Karpas-422 (cell line): ENCODE data around the gene ENPP3. TPM values are rescaled to one million over a fixed set of nuclear protein-coding genes. Genes with fewer than 3 reads are reported as not detected.
A peak's percentile ranks its signal among the peaks of the same experiment; 100 is the strongest.

Experiments used
- DNase-seq: peaks from one replicate; pipeline ENCODE4 v3.0.0-alpha.2; 2015
- H2AFZ ChIP-seq: fragments of 200-600 bp; sonication (generic); 2 replicates; pipeline ENCODE4 v1.6.1; 2014; ENCODE audit warnings: antibody characterized with exemption, low read length, mixed read lengths
- H3K27ac ChIP-seq: fragments of 200-600 bp; sonication (generic); 2 replicates; pipeline ENCODE4 v1.5.1; 2014; ENCODE audit warnings: mild to moderate bottlenecking, low read length, moderate library complexity
- H3K27me3 ChIP-seq: fragments of 200-600 bp; sonication (generic); 2 replicates; pipeline ENCODE4 v1.6.1; 2014; ENCODE audit warnings: low read length, mixed read lengths
- H3K36me3 ChIP-seq: fragments of 200-600 bp; sonication (generic); 2 replicates; pipeline ENCODE4 v1.6.1; 2014; ENCODE audit warnings: low read length, mixed read lengths; ENCODE audit not compliant: insufficient read depth
- H3K4me1 ChIP-seq: fragments of 200-600 bp; sonication (generic); 2 replicates; pipeline ENCODE4 v1.6.1; 2014; ENCODE audit warnings: mild to moderate bottlenecking, low read length, mixed read lengths
- H3K4me2 ChIP-seq: fragments of 200-600 bp; sonication (generic); 2 replicates; pipeline ENCODE4 v1.6.1; 2014; ENCODE audit warnings: low read length, low read depth, mild to moderate bottlenecking; ENCODE audit not compliant: poor library complexity, severe bottlenecking
- H3K4me3 ChIP-seq: fragments of 200-600 bp; sonication (generic); 2 replicates; pipeline ENCODE4 v1.5.1; 2014; ENCODE audit warnings: mild to moderate bottlenecking, antibody characterized with exemption, low read length, mixed read lengths
- H3K79me2 ChIP-seq: fragments of 200-600 bp; sonication (generic); 2 replicates; pipeline ENCODE4 v1.6.1; 2014; ENCODE audit warnings: mild to moderate bottlenecking, low read length, mixed read lengths
- H3K9ac ChIP-seq: fragments of 200-600 bp; sonication (generic); 2 replicates; pipeline ENCODE4 v1.6.0; 2014; ENCODE audit warnings: low read length
- H3K9me2 ChIP-seq: fragments of 200-600 bp; sonication (generic), shearing (Covaris generic); replicated peaks from 2 replicates; pipeline ENCODE4 v1.6.0; 2014; ENCODE audit warnings: mild to moderate bottlenecking, low read length, moderate library complexity; ENCODE audit not compliant: insufficient read depth
- H3K9me3 ChIP-seq: fragments of 300-700, 200-600 bp; sonication (generic); 2 replicates; pipeline ENCODE4 v1.6.1; 2014; ENCODE audit warnings: low read length, mixed read lengths
- H4K20me1 ChIP-seq: fragments of 200-600 bp; sonication (generic); 2 replicates; pipeline ENCODE4 v1.6.1; 2014; ENCODE audit warnings: mild to moderate bottlenecking, antibody characterized with exemption, low read length, low read depth; ENCODE audit not compliant: insufficient read depth
- total RNA-seq: library from RNA; depleted of rRNA; stranded (reverse); fragments of >200 nt; shearing (Covaris generic); gene quantifications from 2 replicates; pipeline ENCODE4 v1.2.3, GENCODE V29; 2014; ENCODE audit warnings: low replicate concordance

The ENPP3 gene
- total RNA-seq, 1 experiment from 2014 or later: not detected

- no peak overlapping the region for H2AFZ ChIP-seq
- no peak for DNase-seq
Measured at GRCh38 chr6:131781687-131782086, 144.6 kb downstream of the ENPP3 start.

DNA sequence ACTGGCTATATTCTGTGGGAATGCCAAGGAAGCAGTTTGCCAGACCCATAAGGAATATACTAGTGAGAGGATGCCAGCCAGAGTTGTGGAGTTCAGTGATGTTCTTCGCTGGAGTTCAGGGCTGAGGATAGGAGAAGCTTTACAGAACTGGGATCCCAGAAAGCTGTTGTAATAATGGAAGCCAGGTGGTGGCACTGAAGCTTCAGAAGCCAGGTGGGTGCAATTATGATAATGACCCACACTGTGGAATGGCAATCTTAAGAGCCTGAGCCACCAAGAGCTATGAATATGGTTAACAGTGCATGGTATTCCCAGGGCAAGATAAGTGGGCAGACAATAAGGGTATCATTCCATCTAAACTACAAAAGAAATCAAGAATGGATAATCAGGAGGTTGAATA is 145.7 kb downstream of the ENPP3 start:
- Histone ChIP-seq H3K27me3 (no peaks in the 10 kb centered on the region), H3K4me1 (no peaks in the 10 kb centered on the region), H3K9ac (no peak overlapping the region), H3K27ac (no peak overlapping the region), H3K4me3 (no peak overlapping the region), H2AFZ (no peak overlapping the region), H3K9me2 (no peaks in the 10 kb centered on the region), H3K9me3 (no peaks in the 10 kb centered on the region), H3K36me3 (no peaks in the 10 kb centered on the region), H3K79me2 (no peaks in the 10 kb centered on the region), H3K4me2 (no peak overlapping the region), H4K20me1 (no peaks in the 10 kb centered on the region)
- DNase-seq: peak; percentile 47

More at GRCh38 chr6:131781687-131782086, 144.6 kb downstream of the ENPP3 start:
- H3K4me3 ChIP-seq: no peak overlapping the region
- H3K79me2 ChIP-seq: no peaks in the 10 kb centered on the region
- no peaks in the 10 kb centered on the region for H4K20me1 ChIP-seq
- H3K4me2 ChIP-seq: no peak overlapping the region
- no peaks in the 10 kb centered on the region for H3K9me2 ChIP-seq
- no peaks in the 10 kb centered on the region for H3K27me3 ChIP-seq
- no peaks in the 10 kb centered on the region for H3K9me3 ChIP-seq
- H3K9ac ChIP-seq: no peak overlapping the region
- H3K27ac ChIP-seq: no peak overlapping the region
- H3K36me3 ChIP-seq: no peaks in the 10 kb centered on the region
- H3K4me1 ChIP-seq: no peaks in the 10 kb centered on the region

DNA sequence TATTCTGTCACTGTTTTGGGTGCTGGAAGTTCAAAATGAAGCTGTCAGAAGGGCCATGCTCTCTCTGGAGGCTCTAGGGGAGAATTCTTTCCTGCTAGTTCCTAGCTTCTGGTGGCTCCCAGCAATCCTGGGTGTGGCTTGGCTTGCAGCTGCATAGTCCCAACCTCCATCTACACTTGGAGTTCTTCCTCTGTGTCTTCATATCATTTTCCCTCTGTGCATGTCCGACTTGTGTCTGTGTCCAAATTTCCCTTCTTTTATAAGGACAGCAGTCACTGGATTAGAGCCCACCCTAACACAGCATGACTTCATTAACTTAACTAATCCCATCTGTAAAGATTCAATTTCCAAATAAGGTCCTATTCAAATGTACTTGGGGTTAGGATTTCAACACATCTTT is 147.5 kb downstream of the ENPP3 start:
- H2AFZ ChIP-seq: no peak overlapping the region

DNA sequence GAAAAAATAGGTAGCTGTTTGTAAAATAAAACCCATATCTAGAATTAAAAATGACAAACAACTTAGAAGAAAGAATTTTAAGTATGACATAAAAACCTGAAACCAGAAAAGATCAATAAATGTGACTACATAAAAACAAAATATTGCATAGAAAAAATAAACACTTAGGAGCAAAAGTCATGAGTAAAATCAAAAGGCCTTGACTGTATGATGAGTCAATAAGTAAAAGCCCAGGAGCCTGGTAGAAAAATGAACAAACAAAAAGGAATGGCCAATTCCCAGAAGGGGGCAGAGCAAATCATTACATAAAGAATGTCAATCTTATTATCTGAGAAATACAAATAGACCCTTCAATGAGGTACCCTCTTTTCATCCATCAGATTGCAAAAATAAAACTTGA is 150.0 kb downstream of the ENPP3 start:
- no peaks in the 10 kb centered on the region for H3K9me3 ChIP-seq

More for the DNA sequence above, 147.5 kb downstream of the ENPP3 start:
- Histone ChIP-seq H3K36me3 (no peaks in the 10 kb centered on the region), H3K27ac (no peak overlapping the region), H3K9me3 (no peaks in the 10 kb centered on the region), H3K4me3 (no peak overlapping the region), H4K20me1 (no peaks in the 10 kb centered on the region), H3K27me3 (no peaks in the 10 kb centered on the region), H3K9me2 (no peaks in the 10 kb centered on the region), H3K4me1 (no peaks in the 10 kb centered on the region), H3K79me2 (no peaks in the 10 kb centered on the region), H3K9ac (no peak overlapping the region), H3K4me2 (no peak overlapping the region)
- DNase-seq: no peak

DNA sequence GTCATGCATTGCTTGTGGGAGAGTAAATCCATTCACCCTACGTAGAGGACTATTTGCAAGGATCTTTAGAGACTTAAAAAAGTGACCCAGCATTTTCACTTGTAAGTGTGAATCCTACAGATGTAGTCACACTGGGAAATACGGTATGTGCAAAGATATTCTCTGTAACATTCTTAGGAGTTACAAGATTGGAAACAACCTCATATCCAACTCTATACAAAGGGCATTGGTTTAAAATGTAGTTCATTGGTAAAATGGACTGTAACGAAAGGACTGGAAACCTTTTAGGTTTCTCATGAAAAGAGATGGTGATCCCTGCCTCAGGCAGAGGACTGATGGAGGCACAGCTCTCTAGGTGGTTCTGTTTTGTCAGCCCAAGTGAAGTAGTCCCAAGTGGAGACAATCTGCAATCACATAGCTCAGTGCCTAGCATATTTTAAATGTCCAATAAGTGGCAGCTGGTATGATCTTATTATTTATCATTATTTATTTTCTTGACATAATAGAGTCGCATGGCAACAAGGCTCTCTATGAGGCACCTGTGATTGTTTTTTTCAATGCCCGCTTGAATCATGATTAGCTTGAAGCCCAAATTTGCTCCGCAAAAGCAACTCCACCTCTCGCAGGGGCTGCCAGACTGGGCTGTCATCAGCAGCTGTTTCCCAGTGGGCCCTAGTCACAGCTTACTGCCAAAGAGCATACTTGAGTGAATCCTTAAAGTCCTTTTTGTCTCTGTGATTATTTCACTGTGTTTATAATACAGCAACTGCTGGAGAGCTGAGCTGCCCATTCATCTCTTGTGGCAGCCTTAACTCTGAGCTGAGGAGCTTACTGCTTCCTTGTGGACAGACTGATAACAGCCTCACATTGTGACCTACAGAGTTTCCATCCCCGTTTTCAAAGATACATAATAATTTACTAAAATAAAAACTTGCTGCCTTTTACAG is 150.9 kb downstream of the ENPP3 start:
- no peak for DNase-seq
- Histone ChIP-seq H3K4me1 (no peaks in the 10 kb centered on the region), H3K9me2 (no peaks in the 10 kb centered on the region), H3K27me3 (no peaks in the 10 kb centered on the region), H3K4me3 (no peak overlapping the region), H3K36me3 (no peaks in the 10 kb centered on the region), H3K9ac (no peak overlapping the region), H2AFZ (no peak overlapping the region), H4K20me1 (no peaks in the 10 kb centered on the region), H3K4me2 (no peak overlapping the region), H3K9me3 (no peaks in the 10 kb centered on the region), H3K27ac (no peak overlapping the region), H3K79me2 (no peaks in the 10 kb centered on the region)

More for the DNA sequence above, 150.0 kb downstream of the ENPP3 start:
- H3K4me3 ChIP-seq: no peak overlapping the region
- no peak overlapping the region for H3K4me2 ChIP-seq
- H3K79me2 ChIP-seq: no peaks in the 10 kb centered on the region
- H3K27me3 ChIP-seq: no peaks in the 10 kb centered on the region
- no peak overlapping the region for H3K27ac ChIP-seq
- no peaks in the 10 kb centered on the region for H3K36me3 ChIP-seq
- no peaks in the 10 kb centered on the region for H3K9me2 ChIP-seq
- H3K4me1 ChIP-seq: no peaks in the 10 kb centered on the region
- no peak overlapping the region for H3K9ac ChIP-seq
- no peaks in the 10 kb centered on the region for H4K20me1 ChIP-seq
- H2AFZ ChIP-seq: no peak overlapping the region
- DNase-seq: no peak

- no peaks in the 10 kb centered on the region for H3K9me2 ChIP-seq
- DNase-seq: no peak
- H3K9me3 ChIP-seq: no peaks in the 10 kb centered on the region
- H3K27me3 ChIP-seq: no peaks in the 10 kb centered on the region
- H3K9ac ChIP-seq: no peak overlapping the region
- H4K20me1 ChIP-seq: no peaks in the 10 kb centered on the region
- H3K36me3 ChIP-seq: no peaks in the 10 kb centered on the region
- H3K4me2 ChIP-seq: no peak overlapping the region
- no peaks in the 10 kb centered on the region for H3K4me1 ChIP-seq
- H3K79me2 ChIP-seq: no peaks in the 10 kb centered on the region
- H3K4me3 ChIP-seq: no peak overlapping the region
- no peak overlapping the region for H2AFZ ChIP-seq
- no peak overlapping the region for H3K27ac ChIP-seq
Measured at GRCh38 chr6:131789219-131789618, 152.1 kb downstream of the ENPP3 start.

- Histone ChIP-seq H3K4me1 (no peaks in the 10 kb centered on the region), H3K4me2 (no peak overlapping the region), H3K4me3 (no peak overlapping the region), H3K79me2 (no peaks in the 10 kb centered on the region), H3K9ac (no peak overlapping the region), H2AFZ (no peak overlapping the region), H3K27me3 (no peaks in the 10 kb centered on the region), H3K9me2 (no peaks in the 10 kb centered on the region), H3K27ac (no peak overlapping the region), H3K9me3 (no peaks in the 10 kb centered on the region), H3K36me3 (no peaks in the 10 kb centered on the region), H4K20me1 (no peaks in the 10 kb centered on the region)
- no peak for DNase-seq
Measured at GRCh38 chr6:131791476-131791875, 154.4 kb downstream of the ENPP3 start.

GRCh38 chr6:131792091-131792496 is 155.0 kb downstream of the ENPP3 start:
- no peak overlapping the region for H3K4me3 ChIP-seq
- no peak for DNase-seq
- no peaks in the 10 kb centered on the region for H3K79me2 ChIP-seq

More at GRCh38 chr6:131792091-131792496, 155.0 kb downstream of the ENPP3 start:
- Histone ChIP-seq H3K9ac (no peak overlapping the region), H3K36me3 (no peaks in the 10 kb centered on the region), H3K4me2 (no peak overlapping the region), H3K9me2 (no peaks in the 10 kb centered on the region), H3K9me3 (no peaks in the 10 kb centered on the region), H3K27ac (no peak overlapping the region), H3K27me3 (no peaks in the 10 kb centered on the region), H3K4me1 (no peaks in the 10 kb centered on the region), H4K20me1 (no peaks in the 10 kb centered on the region), H2AFZ (no peak overlapping the region)
